ENCODE data around the gene ZXDC. TPM values are rescaled to one million over a fixed set of nuclear protein-coding genes. Genes with fewer than 3 reads are reported as not detected.

The ZXDC gene
- total RNA-seq, 1 donor from 2014 or later = 74.4 TPM

DNA sequence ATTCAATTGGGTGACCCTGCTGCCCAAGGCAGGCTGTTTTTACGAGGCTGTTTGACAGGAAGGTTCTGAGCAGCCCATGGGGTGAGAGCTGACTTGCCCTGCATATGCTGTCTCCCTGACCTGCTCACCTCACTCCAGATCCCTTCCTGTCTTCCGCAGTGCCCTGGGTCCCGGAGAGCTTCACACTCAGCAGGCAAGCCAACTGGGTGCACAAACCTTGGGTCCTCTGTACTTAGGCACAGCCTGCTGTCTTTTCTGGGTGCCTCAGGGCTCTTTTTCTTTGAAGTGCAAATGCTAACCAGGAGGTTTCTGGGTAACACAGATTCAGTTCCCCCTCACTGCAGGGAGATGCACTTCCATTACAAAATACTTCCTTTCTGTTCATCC is 32.8 kb downstream of the ZXDC start:
- no peaks in the 10 kb centered on the region for H3K9me3 ChIP-seq
- H3K27me3 ChIP-seq = no peaks in the 10 kb centered on the region
- H3K4me3 ChIP-seq = no peak overlapping the region
- H3K36me3 ChIP-seq = peaks cover 13 to 34% of the 10 kb centered on the region in 2 donors
- intact Hi-C loops (cut with DNase I) = no loop called here
- no peaks in the 10 kb centered on the region for H3K4me1 ChIP-seq
- DNase-seq (ENCODE audit: low spot score in 2 of 2) = peak in 1 of 2 donors; percentile 9
- TF ChIP-seq CTCF (IDR thresholded peaks at IDR 0.05) = no peak
- no peak overlapping the region for H3K27ac ChIP-seq

DNA sequence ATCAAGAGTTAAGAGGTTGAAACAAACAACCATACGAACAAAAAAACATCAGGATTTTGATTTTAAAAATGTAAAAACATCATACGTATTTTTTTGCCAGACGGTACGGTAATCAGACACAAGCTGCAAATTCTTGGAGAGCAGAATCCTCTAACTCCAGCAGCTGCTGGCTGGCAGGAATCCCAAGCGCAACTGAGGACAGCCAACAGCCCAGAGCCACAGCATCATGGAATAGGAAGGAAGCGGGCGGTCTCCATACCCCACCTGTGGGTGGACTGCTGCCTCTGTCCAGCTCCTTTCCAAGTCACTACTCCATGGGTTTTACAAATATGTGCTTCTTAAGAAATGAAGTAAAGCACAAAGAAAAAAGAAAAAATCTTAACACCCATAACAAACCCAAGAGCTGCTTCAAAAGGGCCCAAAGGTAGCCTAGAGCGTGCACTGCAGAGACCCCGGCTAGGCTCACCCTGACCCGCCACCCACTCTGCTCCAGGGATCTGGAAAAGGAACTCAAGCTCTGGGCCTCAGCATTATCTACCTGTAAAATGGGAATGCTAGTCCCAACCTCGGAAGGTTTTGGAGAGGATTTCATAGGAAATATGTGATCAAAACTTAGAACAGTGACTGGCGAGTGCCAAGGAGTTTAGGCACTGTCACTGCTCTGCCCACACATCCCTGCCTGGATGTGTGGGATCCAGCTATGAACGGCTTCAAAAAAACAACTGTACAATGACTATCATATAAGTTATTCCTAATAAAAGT is 33.4 kb downstream of the ZXDC start:
- no peak overlapping the region for H3K4me3 ChIP-seq
- no peaks in the 10 kb centered on the region for H3K4me1 ChIP-seq
- no peaks in the 10 kb centered on the region for H3K27me3 ChIP-seq
- intact Hi-C loops (cut with DNase I) = no loop called here
- peaks cover 13 to 40% of the 10 kb centered on the region in 2 donors for H3K36me3 ChIP-seq
- DNase-seq (ENCODE audit: low spot score in 2 of 2) = peak in 1 of 2 donors; percentile 52
- no peak overlapping the region for H3K27ac ChIP-seq
- TF ChIP-seq CTCF (IDR thresholded peaks at IDR 0.05) = no peak
- no peaks in the 10 kb centered on the region for H3K9me3 ChIP-seq

DNA sequence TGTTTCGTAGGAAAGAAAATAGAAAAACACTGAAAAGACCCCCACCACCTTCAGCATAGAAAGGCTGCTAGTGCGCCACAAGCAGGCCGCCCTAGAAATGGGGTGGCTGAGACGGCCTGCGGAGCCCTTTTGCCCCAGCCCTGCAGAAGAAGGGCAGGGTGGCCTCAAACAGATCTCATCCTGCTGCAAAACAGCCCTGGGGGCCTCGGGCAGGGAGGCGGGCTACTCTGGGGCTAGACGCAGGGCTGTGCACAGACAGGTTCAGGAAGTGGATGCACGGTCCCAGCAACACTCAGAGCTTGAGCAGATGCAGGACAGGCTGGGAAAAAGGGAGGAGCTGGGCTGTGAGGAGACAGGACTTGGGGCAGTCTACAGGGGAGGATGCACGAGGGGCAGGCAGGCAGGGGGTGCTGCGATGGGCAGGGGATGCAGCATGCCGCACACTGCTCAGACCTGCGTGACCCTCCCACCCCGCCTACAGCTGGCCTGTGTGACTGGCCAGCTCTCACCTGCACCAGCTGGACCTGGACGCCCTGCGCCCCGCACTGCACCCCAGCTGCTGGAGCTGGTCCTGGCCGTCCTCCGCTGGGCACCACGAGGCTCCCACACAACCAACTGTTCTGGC is 34.3 kb downstream of the ZXDC start:
- TF ChIP-seq CTCF (IDR thresholded peaks at IDR 0.05) = no peak
- Histone ChIP-seq H3K9me3 (no peaks in the 10 kb centered on the region), H3K27me3 (no peaks in the 10 kb centered on the region), H3K36me3 (peaks cover 20 to 49% of the 10 kb centered on the region in 2 donors), H3K4me3 (no peak overlapping the region), H3K4me1 (no peaks in the 10 kb centered on the region), H3K27ac (no peak overlapping the region)
- intact Hi-C loops (cut with DNase I) = no loop called here
- peak in 1 of 2 donors; percentile 52 for DNase-seq (ENCODE audit: low spot score in 2 of 2)

DNA sequence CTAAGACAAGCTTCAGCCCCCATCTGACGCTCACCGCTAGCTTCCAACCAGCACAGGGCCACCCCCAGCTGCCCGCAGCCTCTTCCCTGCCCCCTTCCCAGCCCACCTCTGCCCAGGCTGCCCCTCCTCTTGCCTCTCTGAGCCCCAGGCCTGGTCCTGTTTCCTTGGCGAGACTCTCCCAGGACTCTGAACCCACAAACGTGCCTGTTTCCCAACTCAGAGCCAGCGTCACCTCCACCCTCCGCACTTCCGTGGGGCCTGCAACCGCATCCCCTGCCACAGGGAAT is 35.0 kb downstream of the ZXDC start:
- Histone ChIP-seq H3K27me3 (no peaks in the 10 kb centered on the region), H3K9me3 (no peaks in the 10 kb centered on the region), H3K27ac (no peak overlapping the region), H3K4me3 (no peak overlapping the region), H3K36me3 (peaks cover 23 to 54% of the 10 kb centered on the region in 2 donors), H3K4me1 (no peaks in the 10 kb centered on the region)
- peak in 1 of 2 donors; percentile 45 for DNase-seq (ENCODE audit: low spot score in 2 of 2)
- intact Hi-C loops (cut with DNase I) = no loop called here
- TF ChIP-seq CTCF (IDR thresholded peaks at IDR 0.05) = no peak

GRCh38 chr3:126439968-126440708 is 35.6 kb downstream of the ZXDC start:
- Histone ChIP-seq H3K4me1 (no peaks in the 10 kb centered on the region), H3K27me3 (no peaks in the 10 kb centered on the region), H3K36me3 (peaks cover 23 to 59% of the 10 kb centered on the region in 2 donors), H3K9me3 (no peaks in the 10 kb centered on the region), H3K4me3 (no peak overlapping the region), H3K27ac (no peak overlapping the region)
- intact Hi-C loops (cut with DNase I) = no loop called here
- DNase-seq (ENCODE audit: low spot score in 2 of 2) = peak in 1 of 2 donors; percentile 33
- no peak for TF ChIP-seq CTCF (IDR thresholded peaks at IDR 0.05)

Data from ascending aorta (tissue), 2 donors.